K562 (cell line): ENCODE results near the gene ZNF837. TPM values are rescaled to one million over a fixed set of nuclear protein-coding genes. Genes with fewer than 3 reads are reported as not detected.

Experiments used
- CBX1 ChIP-seq: sonication (generic); IDR thresholded peaks from 2 replicates; pipeline ENCODE4 v1.6.1; 2016; ENCODE audit warnings: antibody characterized with exemption, low read depth, mild to moderate bottlenecking
- CREM ChIP-seq: IDR thresholded peaks from 2 replicates; pipeline ENCODE4 v1.6.1; 2014; ENCODE audit warnings: antibody characterized with exemption, low read depth
- CSDE1 ChIP-seq, 2 experiments: fragments of 450-650 bp; IDR thresholded peaks; 2 replicates each; pipeline ENCODE4 v1.6.1; 2016; ENCODE audit warnings: mild to moderate bottlenecking in 1 of 2
- CUX1 ChIP-seq: fragments of 200-800 bp; sonication (Bioruptor generic); IDR thresholded peaks from 2 replicates; pipeline ENCODE4 v1.6.1; 2016; ENCODE audit warnings: missing genetic modification characterization, missing compliant biosample characterization
- EHMT2 ChIP-seq: fragments of 450-650 bp; IDR thresholded peaks from 2 replicates; pipeline ENCODE4 v1.6.1; 2018; ENCODE audit warnings: antibody characterized with exemption
- GATAD2B ChIP-seq: fragments of 450-650 bp; IDR thresholded peaks from 2 replicates; pipeline ENCODE4 v1.6.1; 2017; ENCODE audit warnings: mild to moderate bottlenecking, borderline replicate concordance
- HES1 ChIP-seq: fragments of 450-650 bp; IDR thresholded peaks from 2 replicates; pipeline ENCODE4 v1.6.1; 2016; ENCODE audit warnings: low read depth, mild to moderate bottlenecking, moderate library complexity
- KLF6 ChIP-seq: fragments of 250-450 bp; sonication (Bioruptor Pico); IDR thresholded peaks from 2 replicates; pipeline ENCODE4 v1.4.0; 2020; ENCODE audit warnings: mild to moderate bottlenecking, moderate library complexity, borderline replicate concordance
- NFRKB ChIP-seq: fragments of 450-650 bp; IDR thresholded peaks from 2 replicates; pipeline ENCODE4 v1.6.1; 2016; ENCODE audit warnings: low read depth
- NR2C2 ChIP-seq, 2 experiments: fragments of 200-800 bp in 1 of 2; sonication (Bioruptor generic) in 1 of 2; sonication (generic) in 1 of 2; formaldehyde crosslinking in 1 of 2; IDR thresholded peaks; 2 replicates each; pipeline versions ENCODE4 v1.6.1 to v1.8.0; 2016 to 2022; ENCODE audit warnings: mild to moderate bottlenecking in 1 of 2, missing compliant biosample characterization in 1 of 2, missing genetic modification characterization in 1 of 2, missing genetic modification reagents in 1 of 2
- POLR3G ChIP-seq: IDR thresholded peaks from 2 replicates; pipeline ENCODE4 v1.6.1; 2011; ENCODE audit not compliant: insufficient read length, insufficient replicate concordance; ENCODE audit errors: extremely low read depth
- SPI1 ChIP-seq: IDR thresholded peaks from 2 replicates; pipeline ENCODE4 v1.6.1; 2011; ENCODE audit warnings: low read depth, low read length, control low read depth, borderline replicate concordance
- TOE1 ChIP-seq, 2 experiments: fragments of 450-650 bp in 1 of 2; sonication (generic) in 1 of 2; formaldehyde crosslinking in 1 of 2; IDR thresholded peaks; 2 replicates each; pipeline versions ENCODE4 v1.7.1 to v1.8.0; 2016 to 2022; ENCODE audit warnings: borderline replicate concordance in 2 of 2, mild to moderate bottlenecking in 2 of 2, antibody characterized with exemption in 1 of 2, inconsistent platforms in 1 of 2, low read depth in 1 of 2, missing genetic modification reagents in 1 of 2, moderate library complexity in 1 of 2
- XRCC5 ChIP-seq: fragments of 200-400 bp; formaldehyde crosslinking; IDR thresholded peaks from 2 replicates; pipeline ENCODE4 v1.6.1; 2017; ENCODE audit warnings: low read depth, mild to moderate bottlenecking, low read length
- ZNF584 ChIP-seq: fragments of 200-800 bp; sonication (Bioruptor generic); IDR thresholded peaks from 2 replicates; pipeline ENCODE4 v1.6.1; 2016; ENCODE audit warnings: low read depth, mild to moderate bottlenecking, missing genetic modification characterization, missing compliant biosample characterization
- ZNF830 ChIP-seq: fragments of 250-450 bp; sonication (Bioruptor Pico); IDR thresholded peaks from 2 replicates; pipeline ENCODE4 v1.5.0; 2021; ENCODE audit warnings: mild to moderate bottlenecking
- polyA plus RNA-seq, 8 experiments: library from polyadenylated mRNA; depleted of rRNA in 4 of 8; stranded (reverse) in 5 of 8; unstranded in 3 of 8; fragments of >200 nt; fragmentation: Nextera tagmentation in 2 of 8; fragmentation: Illumina TruSeq in 1 of 8; extraction: Ambion mirVana in 2 of 8; extraction: Trizol in 1 of 8; gene quantifications; 2 replicates each; pipeline versions ENCODE4 v1.2.1 to v1.2.3, GENCODE V29; 2011 to 2014; ENCODE audit warnings: inconsistent platforms in 1 of 8, missing spikeins in 1 of 8
- total RNA-seq, 7 experiments: library from RNA; depleted of rRNA in 6 of 7; stranded (reverse); fragments of >200 nt in 6 of 7; fragmentation: Illumina TruSeq in 2 of 7; extraction: Trizol in 2 of 7; gene quantifications; 2 replicates each; pipeline versions ENCODE4 v1.2.1 to v1.2.3, GENCODE V29; 2011 to 2021; ENCODE audit warnings: low replicate concordance in 1 of 7
- TF ChIP-seq, protein P1 (sequence below): fragments of 450-650 bp; formaldehyde crosslinking; IDR thresholded peaks from 2 replicates; pipeline ENCODE4 v1.4.0; 2020; ENCODE audit warnings: mild to moderate bottlenecking, moderate library complexity
- TF ChIP-seq, protein P2 (sequence below): fragments of 250-450 bp; sonication (Bioruptor Pico); IDR thresholded peaks from 2 replicates; pipeline ENCODE4 v1.8.0; 2022; ENCODE audit warnings: inconsistent platforms, mild to moderate bottlenecking, moderate library complexity, borderline replicate concordance

Gene ZNF837
- total and polyA plus RNA-seq, 9 of the 15 experiments (the other 6 are each of a cell fraction or from before 2014, with no cell fraction given): 0.11 to 2.1 (median 0.57) TPM; not detected in 4

GRCh38 chr19:58380662-58381459 lies at the start of gene ZNF837 (continued):
- TF ChIP-seq CUX1 (CRISPR knock-in tag) (no peak), KLF6 (CRISPR knock-in tag) (no peak; the same call in 1 of the 2 replicates), TOE1 (IDR thresholded peaks at IDR 0.05; ENCODE audit: borderline replicate concordance) (peak; percentile 85; the same call in 1 of the 2 replicates), TOE1 (CRISPR knock-in tag; IDR thresholded peaks at IDR 0.05; ENCODE audit: borderline replicate concordance, low read depth) (0 out of 2 replicates have a peak, but pooled peaks have one; percentile 74), ZNF584 (CRISPR knock-in tag) (no peak), SPI1 (no peak), CSDE1 (IDR thresholded peaks at IDR 0.05) (peak in 1 of 2 experiments; percentile 98; a peak in 2 of 4 replicates), GATAD2B (no peak; the same call in 1 of the 2 replicates), NR2C2 (CRISPR knock-in tag; IDR thresholded peaks at IDR 0.05) (peak; percentile 90), NR2C2 (tag; IDR thresholded peaks at IDR 0.05) (peak; percentile 97), HES1 (no peak), EHMT2 (no peak), ZNF830 (CRISPR knock-in tag) (no peak), CREM (peak; percentile 91), XRCC5 (peak; percentile 99), NFRKB (no peak), CBX1 (peak; percentile 93), POLR3G (no peak)
- TF ChIP-seq, protein P1, sequence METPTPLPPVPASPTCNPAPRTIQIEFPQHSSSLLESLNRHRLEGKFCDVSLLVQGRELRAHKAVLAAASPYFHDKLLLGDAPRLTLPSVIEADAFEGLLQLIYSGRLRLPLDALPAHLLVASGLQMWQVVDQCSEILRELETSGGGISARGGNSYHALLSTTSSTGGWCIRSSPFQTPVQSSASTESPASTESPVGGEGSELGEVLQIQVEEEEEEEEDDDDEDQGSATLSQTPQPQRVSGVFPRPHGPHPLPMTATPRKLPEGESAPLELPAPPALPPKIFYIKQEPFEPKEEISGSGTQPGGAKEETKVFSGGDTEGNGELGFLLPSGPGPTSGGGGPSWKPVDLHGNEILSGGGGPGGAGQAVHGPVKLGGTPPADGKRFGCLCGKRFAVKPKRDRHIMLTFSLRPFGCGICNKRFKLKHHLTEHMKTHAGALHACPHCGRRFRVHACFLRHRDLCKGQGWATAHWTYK (CRISPR knock-in tag): peak; percentile 86; the same call in 1 of the 2 replicates
- TF ChIP-seq, protein P2, sequence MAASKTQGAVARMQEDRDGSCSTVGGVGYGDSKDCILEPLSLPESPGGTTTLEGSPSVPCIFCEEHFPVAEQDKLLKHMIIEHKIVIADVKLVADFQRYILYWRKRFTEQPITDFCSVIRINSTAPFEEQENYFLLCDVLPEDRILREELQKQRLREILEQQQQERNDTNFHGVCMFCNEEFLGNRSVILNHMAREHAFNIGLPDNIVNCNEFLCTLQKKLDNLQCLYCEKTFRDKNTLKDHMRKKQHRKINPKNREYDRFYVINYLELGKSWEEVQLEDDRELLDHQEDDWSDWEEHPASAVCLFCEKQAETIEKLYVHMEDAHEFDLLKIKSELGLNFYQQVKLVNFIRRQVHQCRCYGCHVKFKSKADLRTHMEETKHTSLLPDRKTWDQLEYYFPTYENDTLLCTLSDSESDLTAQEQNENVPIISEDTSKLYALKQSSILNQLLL (CRISPR knock-in tag): no peak
